BLaER1 (cell line): Measurements from ENCODE around the gene CBX1.

Experiments used
- H3K27ac ChIP-seq: shearing (Covaris generic); formaldehyde crosslinking; 2 replicates; pipeline ENCODE4 v1.8.1; 2022
- H3K27me3 ChIP-seq: shearing (Covaris generic); formaldehyde crosslinking; 2 replicates; pipeline ENCODE4 v1.8.1; 2022
- H3K36me3 ChIP-seq: shearing (Covaris generic); formaldehyde crosslinking; 2 replicates; pipeline ENCODE4 v1.8.1; 2022
- H3K4me1 ChIP-seq: shearing (Covaris generic); formaldehyde crosslinking; 2 replicates; pipeline ENCODE4 v1.8.1; 2022
- H3K4me2 ChIP-seq: shearing (Covaris generic); formaldehyde crosslinking; 2 replicates; pipeline ENCODE4 v1.8.1; 2022
- H3K4me3 ChIP-seq: shearing (Covaris generic); formaldehyde crosslinking; 2 replicates; pipeline ENCODE4 v1.8.1; 2022
- H3K9ac ChIP-seq: shearing (Covaris generic); formaldehyde crosslinking; 2 replicates; pipeline ENCODE4 v1.8.1; 2022
- H3K9me3 ChIP-seq: shearing (Covaris generic); formaldehyde crosslinking; 2 replicates; pipeline ENCODE4 v1.8.1; 2022
- H4K20me1 ChIP-seq: shearing (Covaris generic); formaldehyde crosslinking; 2 replicates; pipeline ENCODE4 v1.8.1; 2022
- Cebpa-rat ChIP-seq: shearing (Covaris generic); IDR thresholded peaks from 2 replicates; pipeline ENCODE4 v1.8.1; 2022

CBX1 gene

GRCh38 chr17:48066656-48067055, 34.6 kb downstream of the CBX1 start:
- peaks cover 98% of the 10 kb centered on the region for H3K36me3 ChIP-seq

GRCh38 chr17:48066192-48066591, 35.1 kb downstream of the CBX1 start:
- TF ChIP-seq Cebpa-rat = no peak
- Histone ChIP-seq H3K27ac (no peak overlapping the region), H3K36me3 (peaks cover 98% of the 10 kb centered on the region), H3K9me3 (no peaks in the 10 kb centered on the region), H3K9ac (no peak overlapping the region), H3K4me1 (no peaks in the 10 kb centered on the region), H3K4me3 (no peak overlapping the region), H3K4me2 (no peak overlapping the region), H3K27me3 (no peaks in the 10 kb centered on the region), H4K20me1 (peaks cover 90% of the 10 kb centered on the region)

More at GRCh38 chr17:48066656-48067055, 34.6 kb downstream of the CBX1 start:
- H3K27ac ChIP-seq = no peak overlapping the region
- no peak for TF ChIP-seq Cebpa-rat
- H3K4me1 ChIP-seq = no peaks in the 10 kb centered on the region
- no peak overlapping the region for H3K4me3 ChIP-seq
- H3K9me3 ChIP-seq = no peaks in the 10 kb centered on the region
- H3K27me3 ChIP-seq = no peaks in the 10 kb centered on the region
- H3K9ac ChIP-seq = no peak overlapping the region
- no peak overlapping the region for H3K4me2 ChIP-seq
- H4K20me1 ChIP-seq = peaks cover 86% of the 10 kb centered on the region

- TF ChIP-seq Cebpa-rat = no peak
- H3K4me2 ChIP-seq = no peak overlapping the region
- H3K4me1 ChIP-seq = no peaks in the 10 kb centered on the region
- peaks cover 92% of the 10 kb centered on the region for H4K20me1 ChIP-seq
- H3K27me3 ChIP-seq = no peaks in the 10 kb centered on the region
- no peak overlapping the region for H3K4me3 ChIP-seq
- H3K9ac ChIP-seq = no peak overlapping the region
- H3K27ac ChIP-seq = no peak overlapping the region
- H3K36me3 ChIP-seq = peaks cover 97% of the 10 kb centered on the region
- H3K9me3 ChIP-seq = no peaks in the 10 kb centered on the region
Observed at GRCh38 chr17:48064638-48065037, 36.6 kb downstream of the CBX1 start.

- peaks cover 97% of the 10 kb centered on the region for H3K36me3 ChIP-seq
- H3K4me2 ChIP-seq = no peak overlapping the region
- TF ChIP-seq Cebpa-rat = no peak
Observed at GRCh38 chr17:48062273-48062672, 39.0 kb downstream of the CBX1 start.

GRCh38 chr17:48060249-48060648, 41.0 kb downstream of the CBX1 start:
- no peak for TF ChIP-seq Cebpa-rat
- Histone ChIP-seq H3K4me2 (no peak overlapping the region), H3K4me1 (peaks cover 9% of the 10 kb centered on the region), H3K4me3 (no peak overlapping the region), H3K27ac (no peak overlapping the region), H4K20me1 (peaks cover 97% of the 10 kb centered on the region), H3K36me3 (peaks cover 97% of the 10 kb centered on the region), H3K27me3 (no peaks in the 10 kb centered on the region), H3K9ac (no peak overlapping the region), H3K9me3 (no peaks in the 10 kb centered on the region)

More at GRCh38 chr17:48062273-48062672, 39.0 kb downstream of the CBX1 start:
- Histone ChIP-seq H4K20me1 (peaks cover 97% of the 10 kb centered on the region), H3K27me3 (no peaks in the 10 kb centered on the region), H3K27ac (no peak overlapping the region), H3K4me3 (no peak overlapping the region), H3K9ac (no peak overlapping the region), H3K9me3 (no peaks in the 10 kb centered on the region), H3K4me1 (no peaks in the 10 kb centered on the region)

- Histone ChIP-seq H3K9ac (no peak overlapping the region), H3K4me3 (no peak overlapping the region), H3K9me3 (no peaks in the 10 kb centered on the region), H4K20me1 (peaks cover 96% of the 10 kb centered on the region), H3K4me1 (peaks cover 16% of the 10 kb centered on the region), H3K36me3 (peaks cover 94% of the 10 kb centered on the region), H3K27me3 (no peaks in the 10 kb centered on the region), H3K4me2 (no peak overlapping the region), H3K27ac (no peak overlapping the region)
- TF ChIP-seq Cebpa-rat = no peak
Observed at GRCh38 chr17:48059125-48059668, 42.1 kb downstream of the CBX1 start.

GRCh38 chr17:48058393-48059124, 42.7 kb downstream of the CBX1 start:
- Histone ChIP-seq H3K9ac (no peak overlapping the region), H3K9me3 (no peaks in the 10 kb centered on the region), H3K4me2 (no peak overlapping the region), H3K27ac (no peak overlapping the region), H3K4me1 (peaks cover 23% of the 10 kb centered on the region), H3K36me3 (peaks cover 94% of the 10 kb centered on the region), H4K20me1 (peaks cover 96% of the 10 kb centered on the region), H3K27me3 (no peaks in the 10 kb centered on the region), H3K4me3 (no peak overlapping the region)
- no peak for TF ChIP-seq Cebpa-rat

- H3K4me2 ChIP-seq = no peak overlapping the region
- no peak overlapping the region for H3K9ac ChIP-seq
- H3K36me3 ChIP-seq = peaks cover 94% of the 10 kb centered on the region
- no peaks in the 10 kb centered on the region for H3K9me3 ChIP-seq
- no peaks in the 10 kb centered on the region for H3K27me3 ChIP-seq
- no peak overlapping the region for H3K4me3 ChIP-seq
- H3K27ac ChIP-seq = no peak overlapping the region
- H3K4me1 ChIP-seq = peaks cover 32% of the 10 kb centered on the region
- H4K20me1 ChIP-seq = peaks cover 96% of the 10 kb centered on the region
- TF ChIP-seq Cebpa-rat = no peak
Observed at GRCh38 chr17:48057626-48058025, 43.7 kb downstream of the CBX1 start.

GRCh38 chr17:48056879-48057278, 44.4 kb downstream of the CBX1 start:
- peak overlapping the region; percentile 48; the same call in 1 of the 2 replicates for H3K27ac ChIP-seq
- H3K4me2 ChIP-seq = no peak overlapping the region
- peaks cover 40% of the 10 kb centered on the region for H3K4me1 ChIP-seq
- TF ChIP-seq Cebpa-rat = no peak
- no peak overlapping the region for H3K4me3 ChIP-seq
- H4K20me1 ChIP-seq = peaks cover 96% of the 10 kb centered on the region
- H3K27me3 ChIP-seq = no peaks in the 10 kb centered on the region
- no peaks in the 10 kb centered on the region for H3K9me3 ChIP-seq
- peaks cover 94% of the 10 kb centered on the region for H3K36me3 ChIP-seq
- no peak overlapping the region for H3K9ac ChIP-seq

GRCh38 chr17:48056246-48056745, 45.0 kb downstream of the CBX1 start:
- Histone ChIP-seq H3K4me2 (peak overlapping the region; percentile 45; the same call in 1 of the 2 replicates), H3K36me3 (peaks cover 94% of the 10 kb centered on the region)

More at GRCh38 chr17:48056246-48056745, 45.0 kb downstream of the CBX1 start:
- H3K27me3 ChIP-seq = no peaks in the 10 kb centered on the region
- peaks cover 45% of the 10 kb centered on the region for H3K4me1 ChIP-seq
- peaks cover 96% of the 10 kb centered on the region for H4K20me1 ChIP-seq
- no peaks in the 10 kb centered on the region for H3K9me3 ChIP-seq
- TF ChIP-seq Cebpa-rat = no peak
- H3K4me3 ChIP-seq = no peak overlapping the region
- no peak overlapping the region for H3K9ac ChIP-seq
- H3K27ac ChIP-seq = peak overlapping the region; percentile 48; the same call in 1 of the 2 replicates
